Stimulated activated CD4-positive, alpha-beta T cell treated with anti-CD3 and anti-CD28 coated beads, TNF-alpha, amount 100 ng/mL, for 1 hour (primary cell): ENCODE data around the gene JMJD4.

Experiments used
- DNase-seq, 3 donors: peaks; one replicate each; pipeline ENCODE4 v3.0.0-alpha.2; 2020; ENCODE audit warnings: low read depth in 3 of 3, low spot score in 1 of 3

JMJD4 gene

DNA sequence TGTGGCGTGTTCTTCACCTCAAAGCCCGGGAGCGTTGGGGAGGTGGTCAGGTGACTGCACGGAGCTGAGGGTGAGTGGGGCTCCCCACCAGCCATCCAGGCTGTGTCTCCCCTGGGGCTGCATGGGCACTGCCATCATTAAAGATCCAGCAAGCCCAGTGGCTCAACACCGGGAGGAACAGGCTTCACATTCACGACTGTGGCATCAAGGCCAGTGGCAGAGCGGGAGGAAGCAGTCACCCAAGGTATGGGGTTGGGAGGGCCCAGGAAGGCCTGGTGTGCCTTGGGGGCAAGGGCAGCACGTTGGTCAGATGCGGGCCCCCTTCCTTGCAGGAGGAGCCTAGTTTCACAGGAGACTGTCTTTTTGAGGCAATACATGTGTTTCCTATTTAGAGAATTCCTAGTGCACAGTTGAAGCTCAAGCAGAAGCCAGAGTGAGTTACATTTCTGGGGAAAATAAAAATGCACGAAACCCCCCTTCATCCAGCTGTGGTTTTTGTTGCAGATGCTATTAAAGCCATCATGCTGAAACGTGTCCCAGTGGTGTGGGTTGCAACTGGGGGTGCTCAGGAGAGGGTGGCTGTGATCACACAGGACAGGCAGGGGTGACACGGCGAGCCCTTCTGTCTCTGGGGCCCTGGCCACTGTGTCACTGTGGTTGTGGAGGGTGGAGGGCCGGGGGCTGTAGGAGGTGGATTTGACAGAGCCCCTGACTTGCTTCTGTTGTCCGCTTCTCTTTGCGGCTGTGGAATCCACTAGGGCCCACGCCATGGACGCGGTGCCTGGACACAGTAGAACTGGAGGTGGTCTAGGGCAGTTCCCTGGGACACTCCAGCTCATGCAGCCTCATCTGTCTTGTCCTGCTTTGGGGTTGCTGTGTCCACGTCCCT, 34.2 kb upstream of the JMJD4 start:
- DNase-seq, result no peak

DNA sequence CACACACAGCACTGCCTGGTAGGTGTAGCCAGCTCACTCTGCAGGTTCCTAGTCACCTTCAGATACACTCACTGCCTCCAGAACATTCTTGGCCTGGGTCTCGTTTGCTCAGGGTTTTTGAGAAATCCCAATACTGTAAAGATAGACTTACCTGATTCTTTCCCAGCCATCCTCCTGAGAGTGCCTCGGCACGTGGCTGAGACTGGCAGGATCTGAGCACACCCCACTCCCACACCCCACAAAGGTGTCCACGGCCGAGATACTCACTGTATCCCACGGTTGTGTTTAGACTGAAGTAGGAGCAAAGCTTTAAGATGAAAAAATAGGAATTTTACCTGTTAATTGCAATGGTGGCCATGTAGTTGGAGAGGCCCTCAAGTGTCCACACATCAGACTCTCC, 33.5 kb upstream of the JMJD4 start:
- no peak for DNase-seq

DNA sequence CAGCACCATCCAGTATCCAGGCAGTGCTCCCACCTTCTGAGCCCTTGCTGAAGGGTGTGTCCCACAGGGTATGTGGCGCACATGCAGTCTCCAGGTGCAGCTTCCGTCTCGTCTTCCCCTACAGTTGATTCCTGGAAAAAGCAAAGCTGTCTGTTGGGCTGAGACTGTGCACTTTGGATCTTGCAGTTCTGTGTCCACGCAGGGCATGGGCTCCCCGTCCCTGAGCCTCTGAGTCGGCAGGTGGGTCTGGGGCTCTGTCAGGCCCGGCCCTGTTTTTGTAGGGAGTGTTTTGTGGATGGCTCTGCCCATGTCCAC, 33.0 kb upstream of the JMJD4 start:
- no peak for DNase-seq

DNA sequence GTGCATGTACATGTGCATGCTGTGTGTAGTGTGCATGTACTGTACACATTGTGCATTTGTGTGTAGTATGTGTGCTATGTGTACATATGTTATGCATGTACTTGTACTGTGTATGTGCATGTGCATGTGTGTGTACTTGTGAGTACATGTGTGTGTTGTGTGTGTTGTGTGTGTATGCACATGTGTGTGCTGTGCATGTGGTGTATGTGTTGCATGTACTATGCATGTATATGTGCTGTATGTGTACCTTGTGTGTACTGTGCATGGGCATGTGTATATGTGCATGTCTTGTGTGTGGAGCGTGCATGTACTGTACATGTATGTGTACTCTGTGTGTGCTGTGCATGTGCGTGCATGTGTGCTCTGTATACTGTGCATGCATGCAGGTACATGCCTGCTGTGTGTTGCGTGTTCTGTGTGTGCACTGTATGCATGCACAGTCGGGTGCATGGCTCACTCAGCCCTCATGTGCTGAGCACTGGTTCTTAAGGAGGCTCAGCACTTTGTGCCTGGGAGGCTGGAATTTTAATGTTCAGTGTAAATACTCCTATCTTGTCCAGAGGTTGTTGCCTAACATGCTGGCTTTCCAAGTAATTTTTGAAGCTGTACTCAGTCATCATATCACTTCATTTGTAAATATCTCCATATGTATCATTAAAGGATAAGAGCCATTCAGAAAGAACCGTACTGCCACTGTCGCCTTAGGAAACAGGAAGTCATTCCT, 32.5 kb upstream of the JMJD4 start:
- DNase-seq, result no peak

DNA sequence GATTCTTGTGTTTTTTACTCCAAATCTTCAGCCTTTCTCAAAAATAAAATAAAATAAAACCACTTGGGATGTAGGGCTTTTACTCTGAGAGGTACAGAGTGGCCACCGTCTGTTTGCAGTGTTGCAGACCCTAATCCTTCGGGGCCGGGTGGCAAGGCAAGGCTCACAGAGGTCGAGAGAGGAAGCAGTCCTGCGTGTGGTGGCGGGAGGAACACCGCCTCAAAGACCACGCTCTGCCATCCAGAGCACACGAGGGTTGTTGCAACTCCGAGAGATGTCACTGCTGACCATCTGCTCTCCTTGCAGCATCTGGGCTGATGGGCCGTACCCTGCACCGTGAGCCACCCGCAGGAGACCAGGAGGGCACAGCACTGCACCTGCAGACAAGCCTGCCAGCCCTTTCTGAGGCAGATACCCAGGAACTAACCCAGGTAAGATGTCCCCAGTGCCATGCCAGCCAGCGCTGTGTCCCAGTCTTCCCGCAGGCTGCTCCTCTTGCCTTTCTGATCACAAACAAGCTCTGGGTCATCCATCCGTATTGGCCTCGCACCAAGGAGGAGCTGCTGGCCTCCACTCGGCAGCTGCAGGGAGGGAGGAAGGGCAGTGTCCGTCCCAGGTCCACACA, 31.7 kb upstream of the JMJD4 start:
- no peak for DNase-seq

DNA sequence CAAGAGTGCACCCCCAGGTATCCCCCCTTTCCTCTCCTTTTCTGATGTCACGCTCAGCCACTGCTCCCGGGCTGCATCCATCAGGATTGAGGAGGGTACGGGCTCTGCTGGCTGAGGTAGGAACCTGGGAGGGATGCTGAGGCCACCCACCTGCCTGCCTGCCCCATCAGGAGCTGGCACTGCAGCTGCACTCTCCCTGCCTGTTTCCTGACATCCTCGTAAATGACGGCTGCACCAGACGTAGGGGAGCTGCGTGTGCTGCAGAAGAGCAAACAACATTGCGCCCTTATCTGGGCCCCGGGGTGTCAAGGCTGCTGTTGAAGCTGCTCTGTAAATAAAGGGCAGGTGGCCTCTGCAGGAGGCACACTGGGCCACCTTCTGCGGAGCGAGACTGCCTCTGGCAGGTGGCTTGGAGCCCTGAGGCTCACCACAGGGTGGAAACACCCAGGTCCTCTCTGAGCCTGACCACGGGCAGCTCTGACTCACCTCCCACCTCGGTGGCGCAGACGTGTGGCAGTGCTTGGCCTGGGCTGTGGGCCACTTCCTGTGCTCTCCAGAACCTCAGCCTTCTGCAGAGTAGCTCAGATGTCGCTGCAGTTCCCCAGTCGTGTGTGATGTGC, 31.0 kb upstream of the JMJD4 start:
- peak in 2 of 3 donors; percentile 52 to 67 for DNase-seq

DNA sequence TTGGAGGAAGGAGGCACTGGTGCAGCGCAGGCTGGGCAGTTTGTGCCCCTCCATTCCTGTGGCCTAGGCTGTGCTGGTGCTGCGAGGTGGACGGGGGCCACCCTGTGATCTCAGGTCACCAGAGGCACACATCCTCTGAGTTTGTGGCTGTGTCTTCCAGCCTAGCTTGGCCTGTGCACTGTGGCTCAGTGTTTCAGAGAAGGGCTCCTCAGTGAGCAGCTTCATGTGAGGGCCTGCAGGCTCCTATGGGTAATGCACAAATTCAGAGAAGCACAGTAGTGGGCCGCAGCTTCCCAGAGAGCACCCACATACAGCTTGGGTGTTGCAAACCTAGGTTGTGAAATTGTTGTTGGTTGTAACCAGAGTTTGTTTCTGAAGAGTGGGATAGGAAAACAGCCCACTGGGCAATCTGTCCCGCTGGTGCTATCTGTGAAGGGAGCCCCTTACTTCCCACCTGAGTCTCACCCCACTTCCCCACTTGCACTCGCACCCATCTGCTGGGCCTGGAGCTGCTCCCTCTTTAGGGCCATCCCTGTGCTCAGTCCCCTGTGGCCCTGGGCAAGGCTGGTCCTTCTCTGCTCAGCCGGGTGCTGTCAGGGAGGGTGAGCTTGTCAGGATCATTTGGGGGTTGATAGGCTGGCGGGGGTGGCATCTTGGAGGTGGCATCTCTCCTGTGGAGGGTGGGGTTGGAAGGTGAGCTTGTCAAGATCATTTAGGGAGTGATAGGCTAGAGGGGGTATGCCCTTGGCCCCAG, 30.3 kb upstream of the JMJD4 start:
- DNase-seq, result no peak

DNA sequence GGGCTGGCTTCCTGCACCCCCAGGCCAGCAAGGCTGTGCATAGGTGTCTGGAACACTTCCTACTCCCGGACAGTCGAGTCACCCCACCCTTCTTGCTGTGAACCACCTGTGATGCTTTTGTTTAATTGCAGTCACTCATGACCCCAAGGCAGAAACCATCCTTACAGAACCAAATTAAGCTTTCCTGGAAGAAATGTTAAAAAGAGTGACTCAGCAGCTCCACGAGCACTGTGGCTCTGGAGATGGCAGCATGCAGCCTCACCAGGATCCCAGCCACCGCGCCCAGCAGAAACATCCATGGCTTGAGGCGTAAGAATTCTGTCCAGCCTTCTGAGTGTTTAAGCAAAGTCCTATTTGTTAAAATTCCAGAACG, 28.9 kb upstream of the JMJD4 start:
- no peak for DNase-seq

DNA sequence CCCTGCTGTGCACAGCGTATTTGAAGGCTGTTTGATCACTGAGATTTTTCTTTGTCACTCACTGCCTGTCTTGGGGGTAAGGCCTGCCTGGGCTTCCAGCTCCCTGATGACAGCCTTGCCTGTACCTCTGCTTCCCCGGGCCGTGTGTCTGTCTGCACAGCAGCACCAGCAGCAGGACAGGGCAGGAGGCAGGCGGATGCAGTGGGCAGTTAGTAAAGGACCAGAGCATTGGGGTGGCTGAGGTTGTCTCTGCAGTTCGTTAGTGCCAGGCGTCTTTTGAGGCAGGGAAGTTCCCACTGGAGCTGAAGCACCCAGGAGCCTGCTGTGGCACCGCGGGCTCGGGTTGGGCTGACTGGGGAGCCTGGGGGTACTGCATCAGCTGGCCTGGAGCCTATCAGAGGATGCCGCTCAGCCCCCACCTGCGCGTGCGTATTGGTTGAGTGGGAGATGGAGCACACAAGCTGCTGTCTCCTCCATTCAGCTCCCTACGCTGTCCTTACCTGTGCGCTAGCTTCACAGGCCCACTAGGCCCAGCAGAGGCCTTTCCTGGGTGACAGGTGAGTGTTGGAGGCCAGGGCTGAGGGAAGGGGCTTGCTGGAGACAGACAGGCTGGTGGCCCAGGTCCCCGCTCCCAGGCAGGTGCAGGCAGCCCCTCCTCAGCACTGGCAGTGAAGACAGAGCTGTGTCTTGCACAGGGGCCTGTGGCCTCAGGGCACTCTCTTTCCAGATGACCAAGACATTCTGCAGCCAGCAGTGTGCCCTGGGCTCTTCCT, 28.3 kb upstream of the JMJD4 start:
- DNase-seq, result no peak

DNA sequence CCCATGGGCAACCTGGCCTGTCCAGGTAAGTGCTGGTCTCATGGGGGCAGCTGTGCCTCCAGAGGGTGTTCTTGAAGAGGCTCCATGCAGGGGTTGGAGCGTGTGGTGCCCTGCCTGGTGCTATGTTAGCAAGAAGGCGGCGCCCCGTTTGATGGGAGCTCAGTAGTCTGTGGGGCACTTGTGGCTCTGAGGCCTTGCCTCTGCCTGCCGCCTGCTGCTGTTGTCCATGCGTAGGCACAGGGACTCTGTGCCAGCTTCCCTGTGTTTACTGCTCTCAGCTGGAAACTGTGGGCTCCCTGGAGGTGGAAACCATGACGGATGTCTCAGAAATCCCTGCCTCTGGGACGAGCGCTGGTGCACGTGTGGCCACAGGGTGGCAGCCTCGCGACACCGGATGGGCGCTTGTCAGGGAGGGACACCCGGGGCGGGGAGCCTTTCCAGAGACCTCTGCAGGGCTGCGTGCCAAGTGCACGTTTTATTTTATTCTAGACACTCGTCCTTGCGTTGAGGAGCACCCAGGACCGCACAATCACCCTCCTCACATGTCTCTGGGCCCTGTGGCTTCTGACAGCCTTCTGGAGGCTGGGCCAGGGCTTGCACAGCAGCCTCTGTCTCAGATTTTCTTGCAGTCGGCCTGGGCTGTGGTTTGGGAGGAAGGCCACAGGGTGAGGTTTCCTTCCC, 27.3 kb upstream of the JMJD4 start:
- peak; percentile 68 to 71 (median 70) for DNase-seq

DNA sequence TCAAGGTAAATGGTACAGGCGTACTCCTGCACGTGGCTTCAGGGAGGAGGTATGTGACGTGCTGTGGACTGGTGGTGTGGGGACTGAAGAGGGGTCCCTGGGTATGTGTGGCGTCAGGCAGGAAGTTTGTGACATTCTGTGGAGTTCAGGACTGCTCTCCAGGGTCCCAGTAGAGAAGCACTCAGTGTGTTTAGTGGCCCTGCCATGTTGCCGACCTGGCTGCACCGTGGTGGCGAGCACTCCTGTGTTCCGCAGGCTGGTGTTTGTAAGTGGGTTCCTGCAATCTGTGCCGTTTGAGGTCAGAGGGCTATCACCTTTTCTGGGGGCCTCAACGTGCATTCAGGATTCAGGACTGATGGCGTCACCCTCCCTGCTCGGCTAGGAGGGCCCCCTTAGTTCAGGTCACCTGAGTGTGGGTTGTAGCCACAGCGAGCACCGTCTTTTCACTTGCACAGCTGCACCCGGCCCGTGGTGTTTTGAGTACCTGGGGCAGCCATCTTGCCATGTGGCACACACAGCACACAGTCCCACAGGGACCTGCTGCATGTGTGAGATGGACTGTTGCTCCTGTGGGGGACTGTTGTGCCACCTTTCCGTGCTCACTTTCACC, 26.6 kb upstream of the JMJD4 start:
- no peak for DNase-seq

DNA sequence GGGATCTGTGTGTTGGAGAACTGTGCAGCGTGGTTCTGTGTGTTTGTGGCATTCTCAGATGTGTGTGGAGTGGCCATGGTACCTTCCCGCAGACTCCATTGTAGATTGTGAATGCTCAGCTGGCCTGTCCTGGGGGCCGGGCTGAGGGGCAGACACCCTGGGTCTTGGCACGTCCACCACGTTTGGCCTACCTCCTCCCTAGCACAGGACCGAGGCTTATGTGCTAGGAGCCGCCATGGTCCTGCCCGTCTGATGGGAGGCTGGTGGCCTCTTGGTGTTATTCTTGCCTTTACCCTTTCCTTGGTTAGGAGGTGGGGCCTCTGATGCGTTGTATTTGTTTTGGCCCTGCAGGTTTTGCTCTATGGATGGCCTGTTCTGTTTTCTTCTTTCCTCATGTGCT, 25.3 kb upstream of the JMJD4 start:
- DNase-seq, result no peak

DNA sequence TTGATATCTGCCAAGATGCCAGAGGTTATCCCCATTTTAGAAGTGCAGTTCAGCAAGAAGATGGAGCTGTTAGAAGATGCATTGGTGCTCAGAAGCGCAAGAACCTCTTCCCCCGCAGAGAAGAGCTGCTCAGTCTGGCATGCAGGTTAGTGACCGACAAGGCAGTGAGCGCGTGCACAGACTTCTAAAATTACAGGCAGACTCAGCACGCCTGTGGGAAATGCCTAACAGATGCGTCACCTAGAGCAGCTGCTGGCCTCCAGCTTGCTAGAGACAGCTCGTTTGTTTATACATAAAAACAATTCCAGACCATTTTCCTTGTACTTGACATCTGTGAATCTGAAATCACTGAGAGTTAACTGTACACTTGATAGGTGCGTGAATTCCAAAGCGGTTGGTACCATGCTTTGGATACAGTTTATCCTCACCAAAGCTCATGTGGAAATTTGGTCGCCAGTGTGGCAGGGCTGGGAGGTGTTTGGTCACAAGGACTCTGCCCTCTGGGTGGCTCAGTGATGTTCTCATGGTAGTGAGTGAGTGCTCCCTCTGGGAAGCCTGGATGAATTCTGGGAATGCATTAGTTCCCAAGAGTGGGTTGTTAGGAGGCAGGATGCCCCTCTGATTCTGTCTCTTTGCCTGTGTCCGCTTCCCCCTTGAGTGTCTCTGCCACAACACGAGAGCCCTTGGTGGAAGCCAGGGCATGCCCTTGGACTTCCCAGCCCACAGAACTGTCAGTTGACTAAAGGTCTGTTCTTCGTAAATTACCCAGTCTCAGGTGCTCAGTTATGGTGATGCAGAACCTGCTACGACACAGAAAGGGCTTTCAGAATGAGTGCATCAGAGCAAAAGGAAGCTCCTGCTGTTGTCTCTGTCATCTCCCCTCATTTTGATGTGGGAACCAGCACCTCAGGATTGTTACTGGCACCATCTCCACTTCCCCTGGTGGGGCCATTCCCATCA, 24.5 kb upstream of the JMJD4 start:
- no peak for DNase-seq

DNA sequence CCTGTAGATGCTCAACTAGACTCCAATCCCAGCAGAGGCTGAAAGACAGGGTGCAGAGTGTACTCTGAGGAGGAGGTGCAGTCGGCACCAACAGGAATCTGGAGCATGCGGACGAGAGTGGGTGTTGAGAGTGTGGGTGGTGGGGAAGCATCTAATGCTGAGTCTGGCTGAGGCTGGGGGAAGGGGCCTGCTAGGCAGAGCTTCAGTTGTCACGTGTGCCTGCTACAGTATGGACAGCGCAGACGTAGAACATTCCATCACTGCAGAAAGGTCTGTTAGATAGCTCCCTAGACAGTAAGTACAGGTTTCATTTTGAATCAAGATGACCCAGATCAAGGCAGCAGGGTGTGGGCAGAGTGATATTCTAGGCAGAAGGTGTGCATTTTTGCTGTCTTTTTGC, 23.3 kb upstream of the JMJD4 start:
- no peak for DNase-seq

DNA sequence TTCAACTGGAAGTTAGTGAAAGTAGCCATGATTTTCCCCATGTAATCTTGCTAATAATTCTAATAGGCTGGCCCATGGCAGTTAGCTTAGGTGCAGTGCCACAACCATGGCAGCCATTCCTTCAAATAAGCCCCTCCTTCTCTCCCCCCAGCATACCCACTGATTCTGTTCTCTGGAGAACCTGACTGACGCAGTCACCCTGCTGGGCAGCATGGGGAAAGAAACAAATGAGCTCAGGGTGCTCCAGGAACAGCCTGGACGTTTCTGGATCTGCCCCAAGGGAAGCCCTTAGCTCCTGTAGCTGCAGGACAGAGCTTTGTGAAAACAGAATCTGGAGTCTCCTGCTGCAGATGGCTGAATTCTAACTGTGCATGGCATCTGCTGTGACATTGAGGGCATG, 22.7 kb upstream of the JMJD4 start:
- DNase-seq, result no peak

DNA sequence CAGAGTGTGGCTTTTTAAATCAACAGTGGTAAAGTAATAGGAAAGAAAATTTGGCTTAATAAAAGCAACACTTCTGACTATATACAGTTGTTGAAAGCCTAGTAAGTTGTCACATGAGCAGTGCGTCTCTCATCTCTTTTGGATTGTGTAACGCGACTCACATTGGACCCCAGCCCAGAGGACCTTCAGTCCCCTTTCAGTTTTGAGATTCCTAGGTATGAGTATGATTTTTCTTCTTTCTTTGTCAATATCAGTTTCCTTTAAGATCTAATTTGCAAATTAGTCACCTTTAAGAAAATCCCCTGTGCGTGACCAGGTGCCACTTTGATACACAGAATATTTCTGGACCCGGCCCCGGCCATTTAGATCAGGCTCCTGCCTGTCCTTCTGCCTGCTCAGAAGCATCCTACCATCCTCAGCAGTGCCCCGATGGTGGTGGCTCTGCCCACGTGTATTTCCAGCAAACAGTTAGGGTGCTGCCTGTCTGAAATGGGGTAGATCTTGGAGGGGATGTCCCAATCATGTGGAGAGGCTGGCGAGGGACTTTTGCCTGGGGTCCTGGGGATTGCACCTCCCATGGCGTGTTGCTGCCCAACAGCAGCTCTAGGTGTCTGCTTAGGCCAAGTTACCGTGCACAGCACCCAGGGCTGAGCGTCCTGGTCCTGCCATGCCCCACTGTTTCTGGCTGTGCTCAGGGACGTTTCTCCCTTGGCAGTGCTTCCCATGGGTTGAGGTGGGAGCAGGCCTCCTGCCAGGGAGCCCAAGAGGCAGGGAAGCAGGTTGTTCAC, 21.3 kb upstream of the JMJD4 start:
- DNase-seq, result no peak

DNA sequence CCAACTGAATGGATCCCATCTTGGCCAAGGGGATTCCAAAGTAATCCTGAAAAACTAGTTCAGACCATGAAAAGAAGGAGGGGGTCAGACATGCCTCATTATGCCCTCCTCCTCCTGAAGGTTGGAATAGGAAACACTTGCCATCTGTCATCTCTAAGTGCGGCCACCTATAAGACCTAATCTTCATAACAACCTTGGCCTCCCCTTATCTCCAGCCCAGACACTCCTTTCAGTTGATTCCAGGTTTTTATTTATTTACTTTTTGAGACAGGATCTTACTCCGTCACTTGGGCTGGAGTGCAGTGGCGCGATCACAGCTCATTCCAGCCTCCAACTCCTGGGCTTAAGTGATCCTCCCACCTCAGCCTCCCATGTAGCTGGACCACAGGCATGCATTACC, 19.9 kb upstream of the JMJD4 start:
- DNase-seq, result no peak
